CD14-positive monocyte (primary cell): ENCODE results near the gene AMBP. TPM values are rescaled to one million over a fixed set of nuclear protein-coding genes. Genes with fewer than 3 reads are reported as not detected.
A peak's percentile ranks its signal among the peaks of the same experiment; 100 is the strongest.

Experiments used
- DNase-seq, 3 donors: peaks; one replicate each; pipeline ENCODE4 v3.0.0-alpha.2; 2011 to 2022
- H2AFZ ChIP-seq: 2 replicates; pipeline ENCODE4 v1.6.0; 2012; ENCODE audit warnings: mild to moderate bottlenecking, low read depth, low read length, inconsistent platforms; ENCODE audit not compliant: insufficient read depth, poor library complexity, severe bottlenecking
- H3K27ac ChIP-seq, 2 donors: 1 replicate in 1 of 2; 2 replicates in 1 of 2; pipeline ENCODE4 v1.5.1; 2012 to 2013; ENCODE audit warnings: low read length in 2 of 2, control low read depth in 1 of 2, inconsistent platforms in 1 of 2, low read depth in 1 of 2, mild to moderate bottlenecking in 1 of 2
- H3K27me3 ChIP-seq, 2 donors: one replicate each; pipeline versions ENCODE4 v1.6.0 to v1.6.1; 2011 to 2013; ENCODE audit warnings: low read length in 2 of 2; ENCODE audit not compliant: control insufficient read depth in 2 of 2, insufficient read depth in 2 of 2
- H3K36me3 ChIP-seq, 2 donors: replicated peaks in 1 of 2; 1 replicate in 1 of 2; 2 replicates in 1 of 2; pipeline versions ENCODE4 v1.5.1 to v1.6.1; 2012 to 2013; ENCODE audit warnings: low read length in 2 of 2, control low read depth in 1 of 2, inconsistent platforms in 1 of 2, mild to moderate bottlenecking in 1 of 2; ENCODE audit not compliant: insufficient read depth in 2 of 2, control insufficient read depth in 1 of 2
- H3K4me1 ChIP-seq, 2 donors: 1 replicate in 1 of 2; 2 replicates in 1 of 2; pipeline versions ENCODE4 v1.5.1 to v1.6.1; 2012 to 2013; ENCODE audit warnings: low read length in 2 of 2, control low read depth in 1 of 2, inconsistent platforms in 1 of 2, mild to moderate bottlenecking in 1 of 2, moderate library complexity in 1 of 2; ENCODE audit not compliant: insufficient read depth in 2 of 2, control insufficient read depth in 1 of 2
- H3K4me2 ChIP-seq: replicated peaks from 2 replicates; pipeline ENCODE3; 2012; ENCODE audit warnings: low read length, moderate library complexity, mild to moderate bottlenecking; ENCODE audit not compliant: poor library complexity, severe bottlenecking; ENCODE audit errors: extremely low read depth
- H3K4me3 ChIP-seq, 3 experiments: fragments of 200-600 bp in 1 of 3; sonication (generic) in 1 of 3; replicated peaks in 1 of 3; 1 replicate in 2 of 3; 2 replicates in 1 of 3; pipeline ENCODE4 v1.5.1; 2011 to 2013; ENCODE audit warnings: low read length in 3 of 3, mild to moderate bottlenecking in 3 of 3, control low read depth in 2 of 3, low read depth in 2 of 3, inconsistent platforms in 1 of 3, moderate library complexity in 1 of 3
- H3K79me2 ChIP-seq: 2 replicates; pipeline ENCODE4 v1.6.0; 2012; ENCODE audit warnings: mild to moderate bottlenecking, control low read depth, inconsistent platforms, low read length, moderate library complexity; ENCODE audit not compliant: insufficient read depth
- H3K9ac ChIP-seq: 2 replicates; pipeline ENCODE4 v1.6.0; 2017; ENCODE audit warnings: low read length, mild to moderate bottlenecking; ENCODE audit not compliant: insufficient read depth, poor library complexity, severe bottlenecking
- H3K9me3 ChIP-seq, 2 donors: replicated peaks in 1 of 2; 1 replicate in 1 of 2; 2 replicates in 1 of 2; pipeline versions ENCODE4 v1.5.1 to v1.6.1; 2012 to 2013; ENCODE audit warnings: low read length in 2 of 2, control low read depth in 1 of 2; ENCODE audit not compliant: control insufficient read depth in 1 of 2, insufficient read depth in 1 of 2
- H4K20me1 ChIP-seq: 2 replicates; pipeline ENCODE4 v1.6.0; 2012; ENCODE audit warnings: mild to moderate bottlenecking, low read length, control low read depth, moderate library complexity; ENCODE audit not compliant: insufficient read depth
- H3K27ac Mint-ChIP-seq, 7 donors: one replicate each; pipeline ENCODE4 v1.8.0; 2020; ENCODE audit warnings: mild to moderate bottlenecking in 7 of 7, mixed read lengths in 7 of 7, moderate library complexity in 6 of 7, inconsistent platforms in 2 of 7
- H3K27me3 Mint-ChIP-seq, 3 donors: one replicate each; pipeline ENCODE4 v1.8.0; 2021 to 2022; ENCODE audit warnings: low read depth in 3 of 3, mild to moderate bottlenecking in 3 of 3, mixed read lengths in 3 of 3, moderate library complexity in 3 of 3, inconsistent platforms in 1 of 3
- H3K36me3 Mint-ChIP-seq, 2 donors: one replicate each; pipeline ENCODE4 v1.8.0; 2020; ENCODE audit warnings: mixed read lengths in 2 of 2, inconsistent platforms in 1 of 2, mild to moderate bottlenecking in 1 of 2
- H3K4me1 Mint-ChIP-seq: one replicate; pipeline ENCODE4 v1.8.0; 2020; ENCODE audit warnings: mild to moderate bottlenecking, mixed read lengths
- H3K4me3 Mint-ChIP-seq, 2 donors: one replicate each; pipeline ENCODE4 v1.8.0; 2020; ENCODE audit warnings: mild to moderate bottlenecking in 2 of 2, mixed read lengths in 2 of 2, moderate library complexity in 1 of 2
- H3K9me3 Mint-ChIP-seq, 7 donors: one replicate each; pipeline ENCODE4 v1.8.0; 2020 to 2022; ENCODE audit warnings: mixed read lengths in 7 of 7, mild to moderate bottlenecking in 6 of 7, moderate library complexity in 6 of 7, inconsistent platforms in 2 of 7
- WGBS: methylation state at CpG from one replicate; pipeline ENCODE4 v1.1.5; 2013; ENCODE audit warnings: missing lambda C conversion rate; ENCODE audit not compliant: insufficient coverage; 5-methylcytosine and 5-hydroxymethylcytosine counted together
- intact Hi-C, 2 donors: fragments of 100-400 bp; cut with micrococcal nuclease; formaldehyde crosslinking; loops; one replicate each; pipeline versions ENCODE4 v1.15.0 to v1.15.1; 2023
- polyA plus RNA-seq, 3 donors: library from polyadenylated mRNA; depleted of rRNA in 1 of 3; unstranded in 2 of 3; stranded (reverse) in 1 of 3; fragments of 300-500 nt in 2 of 3; fragments of >200 nt in 1 of 3; fragmentation: Illumina TruSeq in 2 of 3; gene quantifications; 1 replicate in 2 of 3; 2 replicates in 1 of 3; pipeline ENCODE4 v1.2.3, GENCODE V29; 2012 to 2021
- TF ChIP-seq, protein P1 (sequence below): fragments of 200-600 bp; IDR thresholded peaks from one replicate; pipeline ENCODE4 v1.8.0; 2022; ENCODE audit warnings: antibody characterized with exemption, mild to moderate bottlenecking

AMBP gene
- polyA plus RNA-seq, 3 donors: not detected

DNA sequence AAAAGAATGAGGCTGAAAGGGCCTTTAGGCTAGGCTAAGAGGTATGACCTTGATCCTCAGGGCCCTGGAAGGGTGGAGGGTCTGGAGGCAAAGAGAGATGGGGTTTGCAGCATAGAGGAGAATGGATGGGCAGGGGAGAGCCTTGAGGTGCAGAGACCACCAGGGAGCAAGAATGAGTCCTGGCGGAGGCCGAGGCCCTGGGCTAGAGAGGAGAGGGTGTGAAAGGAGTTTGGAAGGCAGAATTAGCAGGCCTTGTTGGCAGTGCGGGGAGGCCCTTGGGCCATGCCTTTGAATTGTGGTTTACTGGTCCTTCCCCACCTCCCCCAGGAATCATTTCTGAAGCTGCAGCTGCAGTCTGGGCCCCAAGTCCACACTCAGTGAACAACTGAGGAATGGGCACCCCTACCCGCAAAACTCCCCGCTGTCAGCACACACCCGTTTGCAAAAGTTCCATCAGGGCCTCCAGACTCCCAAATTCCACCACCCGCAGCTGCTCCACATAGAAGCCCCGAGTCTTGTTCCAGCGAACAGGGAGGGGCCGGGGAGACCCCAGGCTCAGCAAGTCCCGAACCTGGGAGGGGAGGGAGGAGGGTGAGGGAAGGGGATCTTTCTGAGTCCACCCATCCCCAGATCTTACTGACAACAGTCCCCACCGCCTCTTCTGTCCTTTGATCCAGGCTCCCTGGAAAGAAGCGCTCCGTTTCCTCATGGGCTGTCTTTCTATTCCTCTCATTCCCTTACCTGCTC lies 18.9 kb upstream of the AMBP start:
- peaks cover 2 to 4% of the 10 kb centered on the region in 2 donors for H3K9me3 ChIP-seq
- no peaks in the 10 kb centered on the region for H3K79me2 ChIP-seq
- no peak overlapping the region for H3K27ac Mint-ChIP-seq
- H3K36me3 ChIP-seq: no peaks in the 10 kb centered on the region
- no peak overlapping the region for H3K4me3 ChIP-seq
- no peak overlapping the region for H3K4me2 ChIP-seq
- TF ChIP-seq, protein P1, sequence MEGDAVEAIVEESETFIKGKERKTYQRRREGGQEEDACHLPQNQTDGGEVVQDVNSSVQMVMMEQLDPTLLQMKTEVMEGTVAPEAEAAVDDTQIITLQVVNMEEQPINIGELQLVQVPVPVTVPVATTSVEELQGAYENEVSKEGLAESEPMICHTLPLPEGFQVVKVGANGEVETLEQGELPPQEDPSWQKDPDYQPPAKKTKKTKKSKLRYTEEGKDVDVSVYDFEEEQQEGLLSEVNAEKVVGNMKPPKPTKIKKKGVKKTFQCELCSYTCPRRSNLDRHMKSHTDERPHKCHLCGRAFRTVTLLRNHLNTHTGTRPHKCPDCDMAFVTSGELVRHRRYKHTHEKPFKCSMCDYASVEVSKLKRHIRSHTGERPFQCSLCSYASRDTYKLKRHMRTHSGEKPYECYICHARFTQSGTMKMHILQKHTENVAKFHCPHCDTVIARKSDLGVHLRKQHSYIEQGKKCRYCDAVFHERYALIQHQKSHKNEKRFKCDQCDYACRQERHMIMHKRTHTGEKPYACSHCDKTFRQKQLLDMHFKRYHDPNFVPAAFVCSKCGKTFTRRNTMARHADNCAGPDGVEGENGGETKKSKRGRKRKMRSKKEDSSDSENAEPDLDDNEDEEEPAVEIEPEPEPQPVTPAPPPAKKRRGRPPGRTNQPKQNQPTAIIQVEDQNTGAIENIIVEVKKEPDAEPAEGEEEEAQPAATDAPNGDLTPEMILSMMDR: no peak
- no peak for DNase-seq
- H3K4me1 Mint-ChIP-seq: peaks cover 4% of the 10 kb centered on the region
- H3K9ac ChIP-seq: no peak overlapping the region
- WGBS: 71% methylated on average over 4 of the region's 14 CpGs
- H3K27ac ChIP-seq: no peak overlapping the region
- H3K4me1 ChIP-seq: peaks cover 0 to 8% of the 10 kb centered on the region in 2 donors
- intact Hi-C loops: no loop called here
- H3K27me3 Mint-ChIP-seq: peaks cover 23 to 47% (median 37%) of the 10 kb centered on the region in 3 donors
- H3K27me3 ChIP-seq: peaks cover 3 to 26% of the 10 kb centered on the region in 2 donors
- H2AFZ ChIP-seq: no peak overlapping the region
- H3K4me3 Mint-ChIP-seq: peak overlapping the region in 1 of 2 donors; percentile 71
- no peaks in the 10 kb centered on the region for H3K36me3 Mint-ChIP-seq
- H4K20me1 ChIP-seq: no peaks in the 10 kb centered on the region
- H3K9me3 Mint-ChIP-seq: peaks cover 3 to 10% (median 8%) of the 10 kb centered on the region in 7 donors

DNA sequence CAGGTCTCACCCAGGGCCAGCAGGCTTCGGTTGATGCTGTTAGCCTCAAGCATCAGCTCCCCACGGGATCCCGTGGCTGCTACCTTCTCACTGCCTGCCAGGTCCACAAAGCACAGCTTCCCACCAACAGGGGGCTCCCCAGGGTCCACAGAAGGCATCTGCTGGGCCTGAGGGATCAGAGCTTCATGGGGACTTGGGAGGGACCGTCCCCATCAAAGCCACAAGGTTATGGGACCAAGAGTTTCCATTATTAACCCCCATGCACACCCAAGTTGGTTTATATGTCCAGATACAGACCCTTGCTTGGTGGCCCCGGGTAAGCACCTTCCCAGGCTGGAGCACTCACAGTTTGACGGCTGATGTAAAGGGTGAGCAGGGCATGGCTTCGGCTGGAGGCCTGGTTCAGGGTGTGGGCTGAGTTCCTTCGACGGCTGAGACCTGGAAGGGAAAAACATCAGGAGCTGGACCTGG lies 18.0 kb upstream of the AMBP start:
- Histone ChIP-seq H2AFZ (no peak overlapping the region), H3K27ac (no peak overlapping the region), H3K4me1 (peaks cover 0 to 8% of the 10 kb centered on the region in 2 donors), H3K4me3 (no peak overlapping the region), H3K4me2 (no peak overlapping the region), H4K20me1 (no peaks in the 10 kb centered on the region), H3K9ac (no peak overlapping the region), H3K79me2 (no peaks in the 10 kb centered on the region), H3K36me3 (no peaks in the 10 kb centered on the region), H3K27me3 (peaks cover 3 to 24% of the 10 kb centered on the region in 2 donors), H3K9me3 (peaks cover 0 to 4% of the 10 kb centered on the region in 2 donors)
- Mint-ChIP-seq H3K4me1 (peaks cover 4% of the 10 kb centered on the region), H3K27ac (no peak overlapping the region), H3K36me3 (no peaks in the 10 kb centered on the region), H3K27me3 (peaks cover 23 to 43% (median 33%) of the 10 kb centered on the region in 3 donors), H3K4me3 (no peak overlapping the region), H3K9me3 (peaks cover 0 to 3% (median 1%) of the 10 kb centered on the region in 7 donors)
- WGBS: 89% methylated on average over 8 of the region's 9 CpGs
- intact Hi-C loops: no loop called here
- TF ChIP-seq, protein P1: no peak
- DNase-seq: no peak
